T47D (cell line): ENCODE measurements around the gene HLCS.

Experiments
- DNase-seq, 2 experiments: peaks; one replicate each; pipeline versions ENCODE4 v3.0.0 to v3.0.0-alpha.2; 2011 to 2012; ENCODE audit warnings: low read depth in 1 of 2, low spot score in 1 of 2
- JUND ChIP-seq: IDR thresholded peaks from 2 replicates; pipeline ENCODE4 v1.6.1; 2012; ENCODE audit warnings: low read depth
- in situ Hi-C: cut with HindIII; loops from 2 replicates; pipeline ENCODE4 v1.10.0; 2016; ENCODE audit warnings: low sequenced_read_pairs, low pct_unique_long_range_greater_than_20kb

Gene HLCS

GRCh38 chr21:36891121-36891520 lies 75.3 kb downstream of the HLCS start:
- in situ Hi-C loops: no loop called here
- no peak for TF ChIP-seq JUND
- DNase-seq: no peak

GRCh38 chr21:36890086-36890485 lies 76.4 kb downstream of the HLCS start:
- DNase-seq: no peak
- no peak for TF ChIP-seq JUND
- in situ Hi-C loops: no loop called here

- no peak for DNase-seq
- no peak for TF ChIP-seq JUND
- in situ Hi-C loops: no loop called here
Measured at GRCh38 chr21:36889401-36889800, 77.1 kb downstream of the HLCS start.

DNA sequence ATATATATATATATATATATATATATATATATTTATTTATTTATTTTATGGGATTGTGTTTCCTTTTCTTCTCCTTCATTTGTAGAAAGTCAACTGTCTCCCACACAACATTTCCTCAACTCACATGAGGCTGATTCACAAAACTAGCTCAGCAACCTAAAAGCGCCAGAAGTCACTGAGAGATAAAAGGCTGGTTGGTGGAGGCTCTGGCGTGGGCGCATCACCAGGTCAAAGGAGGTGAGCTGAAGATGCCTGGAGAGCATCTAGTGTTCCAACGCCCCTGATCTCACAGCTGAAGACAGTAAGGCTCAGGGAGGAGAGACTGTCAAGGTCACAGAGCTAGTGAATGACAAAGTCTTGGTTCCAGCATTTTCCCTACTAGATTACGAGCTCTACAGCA lies 78.0 kb downstream of the HLCS start:
- in situ Hi-C loops: no loop called here
- TF ChIP-seq JUND: no peak
- no peak for DNase-seq

GRCh38 chr21:36887963-36888362 lies 78.5 kb downstream of the HLCS start:
- in situ Hi-C loops: no loop called here
- no peak for TF ChIP-seq JUND
- no peak for DNase-seq

DNA sequence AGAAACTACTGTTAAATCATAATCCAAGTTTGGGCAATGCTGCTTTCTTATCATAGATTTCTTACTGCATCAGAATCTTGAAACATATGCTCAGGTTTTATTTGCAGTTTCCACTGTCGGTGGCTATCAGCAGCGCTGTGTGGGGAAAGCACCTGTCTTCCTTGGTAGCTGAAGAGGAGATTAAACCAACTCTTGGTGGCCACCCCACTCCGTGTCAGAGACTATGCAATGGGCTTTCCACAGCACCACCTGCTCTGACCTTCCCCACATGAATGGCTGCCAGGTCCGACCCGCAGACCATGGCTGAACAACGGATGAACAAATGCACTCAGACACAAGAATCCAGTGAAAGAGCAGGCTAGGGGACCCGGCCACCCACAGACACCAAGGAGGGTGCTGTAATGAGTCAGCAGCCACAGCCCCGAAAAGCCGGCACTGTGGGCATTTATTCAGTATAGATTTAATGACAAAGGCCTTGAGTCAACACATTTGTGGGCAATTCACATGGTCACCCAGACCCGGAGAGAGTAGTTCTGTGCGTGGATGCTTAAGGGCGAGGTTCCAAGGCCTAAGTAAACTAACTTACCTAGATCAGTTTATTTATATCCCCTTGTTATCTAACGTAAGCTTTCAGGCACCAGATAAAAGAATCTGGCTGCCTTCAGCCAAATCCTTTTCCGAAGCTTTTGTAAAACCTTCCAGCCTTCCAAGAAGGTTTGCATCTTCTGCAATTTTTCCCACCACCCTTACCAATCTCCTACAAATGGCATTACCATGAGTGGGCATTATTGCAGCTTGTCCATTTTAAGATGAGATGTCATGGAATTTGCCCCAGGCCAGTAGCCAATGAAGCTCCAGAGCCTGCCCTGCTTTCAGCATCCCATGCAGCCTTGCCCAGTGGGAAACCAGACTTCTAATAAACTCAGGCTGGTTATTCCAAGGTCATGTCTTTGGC lies 82.7 kb downstream of the HLCS start:
- DNase-seq: no peak
- no peak for TF ChIP-seq JUND
- in situ Hi-C loops: no loop called here

DNA sequence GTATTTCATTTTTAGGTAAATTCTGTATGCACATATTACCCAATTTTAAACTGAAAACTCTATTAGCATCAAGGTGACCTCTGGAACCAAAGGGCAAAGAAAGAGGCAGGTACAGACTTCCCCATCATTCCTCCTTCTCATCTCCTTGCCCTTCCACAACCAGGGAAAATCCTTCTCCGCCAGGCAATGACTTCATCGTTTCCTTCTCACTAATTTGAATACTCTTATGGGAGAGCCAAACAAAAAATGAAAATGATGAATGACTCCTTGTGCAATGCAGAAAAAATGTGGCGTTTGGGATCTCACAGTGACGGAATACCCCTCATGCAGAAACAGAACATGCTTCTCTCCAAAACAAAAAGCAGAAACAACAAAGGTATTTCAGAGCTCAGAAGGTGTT lies 83.7 kb downstream of the HLCS start:
- no peak for TF ChIP-seq JUND
- in situ Hi-C loops: no loop called here

GRCh38 chr21:36881228-36881627 lies 85.2 kb downstream of the HLCS start:
- no peak for DNase-seq
- in situ Hi-C loops: no loop called here
- no peak for TF ChIP-seq JUND

More for the DNA sequence above, 83.7 kb downstream of the HLCS start:
- DNase-seq: no peak

- no peak for TF ChIP-seq JUND
- DNase-seq: no peak
- in situ Hi-C loops: no loop called here
Measured at GRCh38 chr21:36879827-36880226, 86.6 kb downstream of the HLCS start.

DNA sequence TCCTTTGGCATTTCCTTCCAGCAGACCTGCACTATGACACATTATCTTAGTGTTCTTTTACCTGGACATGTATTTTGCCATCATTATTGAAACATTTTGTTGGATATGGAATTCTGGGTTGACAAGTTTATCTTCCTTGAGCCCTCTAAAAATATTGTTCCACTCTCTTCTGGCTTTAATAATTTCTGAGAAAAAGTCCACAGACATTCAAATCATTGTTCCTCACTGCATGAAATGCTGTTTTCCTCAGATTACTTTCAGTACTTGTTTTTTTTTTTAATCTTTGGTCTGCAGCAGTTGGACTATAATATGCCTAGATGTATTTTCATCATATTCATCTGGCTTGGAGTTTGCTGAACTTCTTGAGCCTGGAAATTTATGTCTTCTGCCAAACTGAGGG lies 88.7 kb downstream of the HLCS start:
- in situ Hi-C loops: no loop called here
- no peak for DNase-seq
- no peak for TF ChIP-seq JUND

- in situ Hi-C loops: no loop called here
- no peak for TF ChIP-seq JUND
- no peak for DNase-seq
Measured at GRCh38 chr21:36874665-36875064, 91.8 kb downstream of the HLCS start.

GRCh38 chr21:36873513-36873912 lies 93.0 kb downstream of the HLCS start:
- in situ Hi-C loops: no loop called here
- no peak for TF ChIP-seq JUND
- DNase-seq: no peak

DNA sequence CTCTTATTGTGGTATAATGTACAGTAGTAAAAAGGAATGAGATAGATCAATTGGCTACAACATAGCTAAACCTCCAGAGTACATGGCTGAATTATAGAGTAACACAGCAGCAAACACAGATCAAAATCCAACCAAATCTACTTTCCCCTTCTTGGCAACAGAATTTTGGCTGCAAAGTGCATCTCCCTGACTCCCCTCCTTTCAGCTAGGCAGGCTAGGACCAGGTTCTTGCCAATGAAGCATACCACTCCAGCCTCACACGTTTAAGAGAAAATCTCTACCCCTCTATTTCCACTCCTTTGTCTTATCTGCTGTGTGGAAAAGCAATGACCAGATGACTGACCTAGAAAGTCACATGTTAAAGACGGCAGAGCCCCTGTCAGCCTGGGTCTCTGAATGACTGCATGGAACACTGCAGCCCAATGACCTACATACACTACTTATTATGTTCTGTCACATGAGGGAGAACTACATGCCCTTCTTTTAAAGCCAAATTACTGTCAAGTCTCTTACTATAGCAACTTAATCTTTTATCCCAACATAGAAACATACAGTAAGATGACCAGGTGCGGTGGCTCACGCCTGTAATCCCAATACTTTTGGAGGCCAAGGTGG lies 99.1 kb downstream of the HLCS start:
- DNase-seq: no peak
- no peak for TF ChIP-seq JUND
- in situ Hi-C loops: no loop called here
